Measurements from ENCODE around the gene PWWP2B.
A peak's percentile ranks its signal among the peaks of the same experiment; 100 is the strongest.
"Not testable (repeated sequence)": the region's sequence is repeated elsewhere in the genome, so short reads cannot be mapped to it uniquely, and the experiment has no call there.

Gene PWWP2B

DNA sequence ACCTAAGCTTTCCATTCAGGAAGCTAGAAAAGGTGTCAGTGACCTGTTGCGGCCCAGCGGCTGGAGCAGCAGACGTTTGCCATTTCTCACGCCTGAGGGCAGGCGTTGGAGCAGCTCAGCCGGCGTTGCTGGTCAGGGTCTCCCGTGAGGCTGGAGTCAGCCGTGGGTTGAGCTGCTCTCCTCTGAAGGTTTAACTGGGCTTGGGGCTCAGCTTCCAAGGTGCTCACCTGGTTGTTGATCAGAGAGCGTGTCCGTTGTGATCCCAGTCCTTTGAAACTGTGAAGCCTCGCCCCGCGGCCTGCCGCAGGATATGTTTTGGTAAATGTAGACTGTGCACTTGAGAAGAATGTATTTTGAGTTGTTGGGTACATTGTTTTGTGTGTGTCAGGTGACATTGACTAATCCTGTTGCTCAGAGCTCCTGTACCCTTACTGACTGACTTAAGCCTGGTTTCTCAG, 20.6 kb upstream of the PWWP2B start:
- Histone ChIP-seq H3K27me3 (peaks cover 15% of the 10 kb centered on the region), H3K4me3 (ENCODE audit: low read depth in 1 of 2, low read length in 1 of 2) (no peak overlapping the region), H3K27ac (no peak overlapping the region), H3K4me1 (ENCODE audit: control insufficient read depth in 1 of 2, insufficient read depth in 1 of 2, low read depth in 1 of 2, low read length in 1 of 2) (peaks cover 6 to 7% of the 10 kb centered on the region in 2 experiments), H3K36me3 (no peaks in the 10 kb centered on the region), H3K9me3 (no peaks in the 10 kb centered on the region)
- no peak for TF ChIP-seq CTCF (IDR thresholded peaks at IDR 0.05)

DNA sequence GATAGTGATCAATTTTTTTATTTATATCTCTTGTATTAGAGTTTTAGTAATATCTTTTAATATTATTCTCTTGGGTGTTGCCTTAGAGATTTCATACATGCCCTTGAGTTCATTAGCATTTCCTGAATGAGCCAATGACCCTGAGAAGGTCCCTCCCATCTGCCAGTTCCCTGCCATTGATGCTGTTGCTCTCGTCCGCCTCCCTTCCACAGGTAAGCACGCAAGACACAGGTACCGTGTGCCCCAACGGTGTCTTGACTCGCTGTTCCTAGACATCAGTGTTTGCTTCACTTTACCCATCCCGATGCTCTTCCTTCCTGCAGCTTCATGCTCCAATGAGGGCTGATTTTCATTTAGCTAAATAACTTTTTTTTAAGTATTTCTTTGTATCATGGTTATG, 19.7 kb upstream of the PWWP2B start:
- Histone ChIP-seq H3K27ac (no peak overlapping the region), H3K9me3 (no peaks in the 10 kb centered on the region), H3K36me3 (no peaks in the 10 kb centered on the region), H3K4me3 (ENCODE audit: low read depth in 1 of 2, low read length in 1 of 2) (no peak overlapping the region), H3K4me1 (ENCODE audit: control insufficient read depth in 1 of 2, insufficient read depth in 1 of 2, low read depth in 1 of 2, low read length in 1 of 2) (peaks cover 15 to 16% of the 10 kb centered on the region in 2 experiments), H3K27me3 (peaks cover 6% of the 10 kb centered on the region)
- no peak for TF ChIP-seq CTCF (IDR thresholded peaks at IDR 0.05)

DNA sequence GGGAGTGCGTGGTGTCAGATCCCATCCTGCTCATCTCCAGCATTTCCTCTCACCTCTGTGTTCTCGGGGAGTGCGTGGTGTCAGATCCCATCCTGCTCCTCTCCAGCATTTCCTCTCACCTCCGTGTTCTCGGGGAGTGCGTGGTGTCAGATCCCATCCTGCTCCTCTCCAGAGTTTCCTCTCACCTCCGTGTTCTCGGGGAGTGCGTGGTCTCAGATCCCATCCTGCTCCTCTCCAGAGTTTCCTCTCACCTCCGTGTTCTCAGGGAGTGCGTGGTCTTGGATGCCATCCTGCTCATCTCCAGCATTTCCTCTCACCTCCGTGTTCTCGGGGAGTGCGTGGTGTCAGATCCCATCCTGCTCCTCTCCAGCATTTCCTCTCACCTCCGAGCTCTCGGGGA, 18.0 kb upstream of the PWWP2B start:
- not testable (repeated sequence) for H3K36me3 ChIP-seq; H3K4me3 ChIP-seq (ENCODE audit: low read depth in 1 of 2, low read length in 1 of 2); H3K27ac ChIP-seq; H3K9me3 ChIP-seq; H3K27me3 ChIP-seq
- peaks cover 19% of the 10 kb centered on the region in 2 experiments for H3K4me1 ChIP-seq (ENCODE audit: control insufficient read depth in 1 of 2, insufficient read depth in 1 of 2, low read depth in 1 of 2, low read length in 1 of 2)

- H3K9me3 ChIP-seq; H3K36me3 ChIP-seq; H3K27ac ChIP-seq; H3K27me3 ChIP-seq; H3K4me3 ChIP-seq (ENCODE audit: low read depth in 1 of 2, low read length in 1 of 2): not testable (repeated sequence)
- H3K4me1 ChIP-seq (ENCODE audit: control insufficient read depth in 1 of 2, insufficient read depth in 1 of 2, low read depth in 1 of 2, low read length in 1 of 2): peaks cover 24 to 29% of the 10 kb centered on the region in 2 experiments
Observed at GRCh38 chr10:132380986-132381385, 16.0 kb upstream of the PWWP2B start.

DNA sequence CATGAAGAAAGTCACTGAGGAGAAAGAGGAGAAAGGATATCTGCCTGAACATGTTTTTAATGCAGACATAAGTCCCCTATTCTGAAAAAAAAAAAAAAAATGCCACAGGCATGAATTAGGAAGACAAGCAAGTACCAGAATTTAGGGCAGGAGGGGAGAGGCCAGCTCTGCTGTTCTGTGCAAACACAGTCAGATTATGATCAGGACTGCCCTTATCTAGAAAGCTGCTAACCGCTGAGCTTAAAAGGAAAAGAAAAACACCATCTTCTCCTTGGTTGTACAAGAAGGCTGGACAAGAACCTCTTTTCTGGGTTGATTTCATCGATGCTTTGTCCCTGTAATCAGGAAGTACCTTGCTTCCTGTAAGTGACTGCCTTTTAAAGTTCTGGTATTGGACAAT, 15.3 kb upstream of the PWWP2B start:
- H3K4me3 ChIP-seq (ENCODE audit: low read depth in 1 of 2, low read length in 1 of 2): no peak overlapping the region
- no peaks in the 10 kb centered on the region for H3K36me3 ChIP-seq
- TF ChIP-seq CTCF (IDR thresholded peaks at IDR 0.05): no peak
- no peaks in the 10 kb centered on the region for H3K27me3 ChIP-seq
- H3K4me1 ChIP-seq (ENCODE audit: control insufficient read depth in 1 of 2, insufficient read depth in 1 of 2, low read depth in 1 of 2, low read length in 1 of 2): peaks cover 24 to 29% of the 10 kb centered on the region in 2 experiments
- H3K9me3 ChIP-seq: no peaks in the 10 kb centered on the region
- H3K27ac ChIP-seq: peak overlapping the region; percentile 32

DNA sequence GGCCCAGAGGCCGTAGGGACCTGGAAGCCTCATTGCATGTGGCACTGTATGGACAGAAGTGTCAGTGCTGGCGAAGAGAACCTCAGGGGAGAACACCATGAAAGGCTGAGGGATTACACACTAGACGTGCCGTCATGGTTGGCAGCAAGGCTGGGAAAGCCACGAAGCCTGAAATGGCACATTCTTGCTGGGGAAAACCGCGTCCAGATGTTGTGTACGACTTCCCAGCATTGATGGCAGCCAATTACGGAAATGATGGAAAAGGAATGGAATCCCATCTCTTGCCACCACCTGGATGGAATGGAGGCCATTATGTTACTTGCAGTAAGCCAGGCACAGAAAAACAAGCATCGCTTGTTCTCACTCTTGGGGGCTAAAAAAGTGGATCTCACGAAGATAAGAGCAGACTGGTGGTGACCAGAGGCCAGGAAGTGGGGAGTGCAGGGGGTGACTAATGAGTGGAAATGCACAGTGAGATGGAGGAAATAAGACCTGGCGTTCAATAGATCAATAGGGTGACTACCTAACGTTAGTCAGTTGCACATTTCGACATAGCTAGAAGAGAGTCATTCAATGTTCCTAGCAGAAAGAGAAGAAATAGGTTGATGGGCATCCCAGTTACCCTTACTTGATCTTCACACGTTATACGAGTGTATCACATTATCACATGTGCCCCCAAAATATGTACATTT, 14.6 kb upstream of the PWWP2B start:
- Histone ChIP-seq H3K4me3 (ENCODE audit: low read depth in 1 of 2, low read length in 1 of 2) (no peak overlapping the region), H3K4me1 (ENCODE audit: control insufficient read depth in 1 of 2, insufficient read depth in 1 of 2, low read depth in 1 of 2, low read length in 1 of 2) (peaks cover 24 to 29% of the 10 kb centered on the region in 2 experiments), H3K36me3 (no peaks in the 10 kb centered on the region), H3K27ac (no peak overlapping the region), H3K9me3 (no peaks in the 10 kb centered on the region), H3K27me3 (no peaks in the 10 kb centered on the region)
- TF ChIP-seq CTCF (IDR thresholded peaks at IDR 0.05): no peak

All from neutrophil (primary cell).